Muscle of arm (tissue), 14 donors: ENCODE data around the gene PSMB8. TPM values are rescaled to one million over a fixed set of nuclear protein-coding genes. Genes with fewer than 3 reads are reported as not detected.
"Not testable (repeated sequence)": the region's sequence is repeated elsewhere in the genome, so short reads cannot be mapped to it uniquely, and the experiment has no call there.

Source experiments
- DNase-seq: peaks from one replicate; pipeline ENCODE4 v3.0.0-alpha.2; 2013
- long read RNA-seq, 11 donors: transcript quantifications; one replicate each; lab custom pipeline, GENCODE V29; 2026
- polyA plus RNA-seq, 12 donors: library from polyadenylated mRNA; unstranded; fragments of 120-200 nt; gene quantifications; one replicate each; pipeline ENCODE4 v1.2.1, GENCODE V29; 2013; ENCODE audit not compliant: insufficient read length in 12 of 12

Gene PSMB8
- polyA plus RNA-seq, result 10 to 100 TPM in 11 of 12 donors, not detected in 1; 11.2 to 17.3 (median 12.8) TPM
- long read RNA-seq, donor 1, transcript PSMB8-205 (2 exons, 835 nt), result minor isoform, 12 of 27 reads
- long read RNA-seq, donor 1, transcript PSMB8-202 (6 exons, 1,124 nt), result major isoform, 14 of 27 reads
- long read RNA-seq, donor 1, partial matches to known transcripts, result 0 of 27 reads
- long read RNA-seq, donor 1, other reads (novel, unspliced or antisense), result 0 of 27 reads
- long read RNA-seq, donor 2, transcript PSMB8-202 (6 exons, 1,124 nt), result major isoform, 13 of 20 reads
- long read RNA-seq, donor 2, partial matches to known transcripts, result 0 of 20 reads
- long read RNA-seq, donor 2, other reads (novel, unspliced or antisense), result 0 of 20 reads
- long read RNA-seq, donor 3, transcript PSMB8-202 (6 exons, 1,124 nt), result major isoform, 5 of 10 reads
- long read RNA-seq, donor 3, partial matches to known transcripts, result 0 of 10 reads
- long read RNA-seq, donor 3, other reads (novel, unspliced or antisense), result 0 of 10 reads
- long read RNA-seq, donor 4, partial matches to known transcripts, result 0 of 5 reads
- long read RNA-seq, donor 4, other reads (novel, unspliced or antisense), result 0 of 5 reads
- long read RNA-seq, donor 5, transcript PSMB8-202 (6 exons, 1,124 nt), result major isoform, 12 of 15 reads
- long read RNA-seq, donor 5, partial matches to known transcripts, result 0 of 15 reads
- long read RNA-seq, donor 5, other reads (novel, unspliced or antisense), result 0 of 15 reads
- long read RNA-seq, donor 6, partial matches to known transcripts, result 0 of 8 reads
- long read RNA-seq, donor 6, other reads (novel, unspliced or antisense), result 0 of 8 reads
- long read RNA-seq, donor 7, transcript PSMB8-202 (6 exons, 1,124 nt), result major isoform, 6 of 9 reads
- long read RNA-seq, donor 7, partial matches to known transcripts, result 0 of 9 reads
- long read RNA-seq, donor 7, other reads (novel, unspliced or antisense), result 0 of 9 reads
- long read RNA-seq, donor 8, transcript PSMB8-202 (6 exons, 1,124 nt), result major isoform, 13 of 15 reads
- long read RNA-seq, donor 8, partial matches to known transcripts, result 0 of 15 reads
- long read RNA-seq, donor 8, other reads (novel, unspliced or antisense), result 0 of 15 reads
- long read RNA-seq, donor 9, transcript PSMB8-202 (6 exons, 1,124 nt), result major isoform, 12 of 17 reads
- long read RNA-seq, donor 9, partial matches to known transcripts, result 0 of 17 reads
- long read RNA-seq, donor 9, other reads (novel, unspliced or antisense), result 0 of 17 reads
- long read RNA-seq, donor 10, transcript PSMB8-202 (6 exons, 1,124 nt), result major isoform, 9 of 11 reads
- long read RNA-seq, donor 10, partial matches to known transcripts, result 0 of 11 reads
- long read RNA-seq, donor 10, other reads (novel, unspliced or antisense), result 0 of 11 reads
- long read RNA-seq, donor 11, transcript PSMB8-202 (6 exons, 1,124 nt), result major isoform, 6 of 10 reads
- long read RNA-seq, donor 11, partial matches to known transcripts, result 0 of 10 reads
- long read RNA-seq, donor 11, other reads (novel, unspliced or antisense), result 0 of 10 reads

DNA sequence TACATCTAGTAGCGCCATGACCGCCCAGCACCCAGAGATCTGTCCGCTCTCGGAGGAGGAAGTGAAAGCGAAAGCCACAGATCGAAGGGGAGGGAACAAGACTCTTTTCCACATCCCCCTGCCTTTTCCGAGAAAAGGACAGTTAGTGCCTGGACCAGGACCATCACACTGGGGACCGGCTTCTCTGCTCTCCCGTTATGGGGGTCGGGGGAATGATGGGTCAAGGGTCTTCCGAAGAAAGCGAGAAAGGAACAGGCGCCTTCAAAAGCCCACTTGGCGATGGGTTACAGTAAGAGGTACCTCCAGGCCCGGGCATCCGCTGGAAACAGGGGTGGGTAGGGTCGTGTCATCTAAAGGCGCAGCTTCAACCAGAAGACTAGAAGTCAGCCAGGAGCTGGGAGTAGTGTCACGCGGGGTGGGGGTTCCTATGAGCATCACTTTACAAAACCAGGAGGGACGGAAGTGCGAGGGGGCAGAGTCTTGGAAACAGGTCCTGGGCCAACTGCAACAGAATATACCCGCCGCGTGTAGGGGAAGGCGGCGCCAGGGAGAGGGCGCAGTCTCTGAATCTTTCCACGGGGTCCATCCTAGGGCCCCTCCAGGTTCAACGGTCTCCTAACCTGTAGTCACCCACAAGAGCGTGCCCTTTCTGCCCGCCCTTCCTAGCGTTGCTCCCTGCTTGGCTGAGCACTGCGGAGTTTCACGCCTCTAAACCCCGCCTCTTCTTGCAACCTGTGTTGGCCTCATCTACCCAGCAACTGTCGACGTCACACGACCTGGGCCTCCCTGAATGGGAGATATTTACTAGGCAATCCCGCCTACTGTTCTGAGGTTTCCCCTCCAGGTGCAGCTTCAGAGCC is at the start of gene PSMB8:
Gene PSMB8 (minus strand): TSS at position 69 of the 860 bp plus-strand sequence. CDS start 51 bp downstream, at position 18.
- DNase-seq, result peak; percentile 95

DNA sequence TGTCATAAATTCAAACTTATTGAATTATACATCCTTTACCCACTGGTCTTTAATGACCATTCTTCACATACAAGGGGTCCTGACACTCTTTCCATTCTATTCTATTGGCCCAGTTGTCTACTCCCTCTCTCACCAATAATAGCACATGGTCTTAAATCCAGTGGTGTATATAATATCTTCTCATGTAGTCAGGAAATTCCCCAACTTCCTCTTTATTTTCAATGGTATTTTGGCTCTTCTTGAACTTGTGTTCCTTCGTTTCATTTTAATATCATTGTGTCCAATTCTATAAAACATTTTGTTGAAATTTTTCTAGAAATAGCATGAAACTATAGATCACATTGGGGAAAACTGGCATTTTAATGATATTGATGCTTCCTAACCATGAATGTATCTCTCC is 47.0 kb upstream of the PSMB8 start:
- no peak for DNase-seq

DNA sequence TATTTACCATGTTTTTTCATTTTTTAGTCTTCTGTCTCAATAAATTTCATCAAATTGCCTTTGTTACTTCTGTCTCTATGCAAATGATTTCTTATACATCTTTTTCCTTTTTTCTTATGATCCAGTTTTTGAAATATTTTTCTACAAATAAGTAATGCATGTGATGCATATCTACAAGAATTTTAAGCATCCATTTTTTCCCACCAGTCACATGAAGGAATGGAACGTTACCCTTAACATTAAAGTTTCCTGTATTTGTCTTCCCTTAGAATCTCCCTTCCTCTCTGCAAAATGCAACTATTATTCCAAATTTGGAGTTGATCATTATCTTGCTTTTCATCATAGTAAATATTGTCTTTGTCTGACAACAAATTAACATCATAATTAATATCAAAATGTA is 45.7 kb upstream of the PSMB8 start:
- DNase-seq, result no peak

DNA sequence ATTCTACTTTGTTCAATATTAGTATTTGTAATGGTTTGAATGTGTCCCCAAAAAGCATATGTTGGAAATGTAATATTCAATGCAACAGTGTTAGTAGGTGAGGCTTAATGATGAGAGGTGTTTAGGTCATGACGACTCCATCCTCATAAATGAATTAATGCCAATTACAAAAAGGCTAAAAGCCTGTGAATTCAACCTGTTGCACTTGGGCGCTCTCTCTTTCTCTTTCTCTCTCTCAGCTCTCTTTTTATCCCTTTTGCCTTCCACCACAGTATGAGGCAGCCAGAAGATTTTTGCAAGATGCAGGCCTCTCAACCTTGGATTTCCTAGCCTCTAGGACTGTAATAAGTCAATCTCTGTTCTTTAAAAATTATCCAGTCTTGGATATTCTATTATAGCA is 44.7 kb upstream of the PSMB8 start:
- DNase-seq, result no peak

DNA sequence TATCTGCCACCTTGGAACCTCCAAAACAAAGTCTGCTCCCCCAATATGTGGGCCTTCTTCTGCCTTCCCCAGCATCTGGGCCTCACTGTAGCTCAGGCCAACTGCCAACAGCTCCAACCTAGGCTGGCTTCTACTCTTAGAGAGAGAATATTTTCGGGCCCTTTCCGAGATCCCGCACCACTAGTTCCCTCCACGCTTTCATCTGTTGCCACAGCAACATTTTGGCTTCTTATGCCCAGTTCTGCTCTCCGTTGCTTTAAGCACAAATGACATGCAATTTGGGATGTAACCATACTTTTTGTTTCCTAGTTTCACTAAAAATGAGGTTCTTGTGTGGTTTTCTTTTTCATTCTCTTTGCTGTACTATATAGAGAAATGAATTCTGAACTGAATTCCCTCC is 43.8 kb upstream of the PSMB8 start:
- DNase-seq, result no peak

DNA sequence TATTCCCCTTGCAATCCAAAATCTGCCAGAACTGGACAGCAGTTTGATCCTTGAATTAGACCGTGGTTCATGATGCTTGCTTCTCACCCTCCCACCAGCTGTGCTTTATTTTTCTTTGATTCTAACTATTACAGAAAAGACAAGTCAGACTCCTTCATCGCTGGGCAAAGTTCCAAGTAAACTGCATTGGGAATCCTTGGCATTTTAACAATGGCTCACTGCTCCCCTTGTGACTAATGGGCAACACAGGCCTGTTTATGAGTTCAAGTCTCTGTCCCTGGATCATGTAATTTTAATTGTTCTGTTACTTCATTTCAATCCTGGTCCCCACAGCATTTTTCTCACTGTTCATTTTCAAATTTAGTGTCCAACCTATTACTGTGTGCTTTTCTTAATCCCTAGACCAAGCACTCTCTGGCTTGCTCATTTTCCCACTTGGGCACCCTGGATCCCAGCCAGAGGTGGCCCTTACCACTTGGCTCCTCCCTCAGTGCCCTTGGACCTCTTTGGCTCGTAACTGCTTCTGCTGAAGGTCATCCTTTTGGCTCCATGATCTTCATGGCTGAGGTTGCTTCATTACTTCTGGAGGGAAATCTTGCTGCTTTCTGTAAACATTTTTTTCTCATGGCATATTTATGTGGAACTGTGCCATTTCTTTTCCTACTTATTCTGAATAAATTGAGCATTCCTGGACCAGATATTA is 43.0 kb upstream of the PSMB8 start:
- DNase-seq, result no peak

DNA sequence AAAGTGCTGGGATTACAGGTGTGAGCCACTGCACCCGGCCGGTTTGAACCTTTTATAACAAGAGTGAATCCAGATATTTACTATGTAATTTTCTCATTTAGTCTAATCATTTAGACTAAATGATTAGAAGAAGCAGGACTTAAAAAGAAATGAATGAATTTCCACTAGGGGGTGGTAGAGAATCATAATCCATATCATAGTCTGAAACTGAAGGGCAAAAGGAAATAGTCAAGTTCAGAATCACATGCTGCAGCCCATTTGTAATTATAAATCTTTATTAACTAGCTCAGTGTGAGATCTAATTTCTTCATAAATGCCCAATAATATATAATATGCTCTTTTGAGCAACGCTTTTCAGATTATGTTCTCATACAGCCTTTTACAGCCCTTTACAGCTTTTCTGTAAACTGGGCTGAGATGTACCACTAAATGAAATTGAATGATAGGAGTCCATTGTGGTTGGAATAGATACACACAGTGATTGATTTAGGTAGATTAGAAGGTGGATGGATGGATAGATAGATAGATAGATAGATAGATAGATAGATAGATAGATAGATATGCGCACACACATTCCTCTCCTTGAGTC is 41.9 kb upstream of the PSMB8 start:
- peak; percentile 68 for DNase-seq

DNA sequence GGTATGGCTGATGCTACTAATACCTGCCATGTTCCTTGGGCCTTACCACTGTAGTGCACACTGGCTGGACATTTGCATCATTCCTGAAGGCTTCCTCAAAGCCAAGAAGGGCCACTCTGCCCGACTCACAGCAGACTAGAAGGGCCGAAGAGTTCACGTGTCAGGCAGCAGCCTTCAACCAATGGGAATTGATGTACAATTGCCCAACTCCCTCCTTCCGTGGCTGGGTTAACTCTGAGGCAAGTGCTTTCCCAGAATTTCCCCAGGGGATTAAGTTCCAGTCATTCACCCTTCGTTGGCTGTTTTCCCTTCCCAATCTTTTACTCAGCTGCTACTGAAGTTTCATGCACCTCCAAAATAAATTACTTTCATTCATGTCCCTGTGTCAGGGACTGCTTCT is 39.9 kb upstream of the PSMB8 start:
- no peak for DNase-seq

DNA sequence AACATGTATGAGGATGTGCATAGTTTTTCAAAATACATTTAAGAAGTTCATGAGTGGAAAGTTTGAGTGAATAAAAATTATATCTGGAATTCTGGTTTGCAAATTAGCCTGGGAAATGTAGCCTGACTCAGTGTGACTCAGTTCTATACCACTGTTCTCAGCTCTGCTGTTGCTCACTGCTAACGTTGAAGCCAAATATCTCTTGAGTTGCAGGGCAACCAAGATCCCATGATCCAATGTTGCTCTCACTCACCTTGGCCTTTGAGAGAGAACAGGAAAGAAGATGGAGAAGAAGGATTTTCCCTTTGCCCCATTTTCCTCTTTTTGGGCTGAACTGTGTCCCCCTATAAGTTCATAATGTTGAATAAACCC is 39.0 kb upstream of the PSMB8 start:
- no peak for DNase-seq

DNA sequence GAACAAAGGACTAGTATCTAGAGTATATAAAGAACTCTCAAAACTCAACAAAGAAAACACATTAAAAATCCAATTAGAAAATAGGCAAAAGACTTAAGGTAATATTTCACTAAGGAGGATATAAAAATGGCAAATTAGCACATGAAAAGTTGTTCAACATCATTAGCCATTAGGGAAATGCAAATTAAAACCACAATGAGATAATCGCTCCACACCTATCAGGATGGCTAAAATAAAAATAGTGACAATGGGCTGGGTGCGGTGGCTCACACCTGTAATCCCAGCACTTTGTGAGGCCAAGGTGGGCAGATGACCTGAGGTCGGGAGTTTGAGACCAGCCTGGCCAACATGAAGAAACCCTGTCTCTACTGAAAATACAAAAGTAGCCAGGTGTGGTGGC is 37.1 kb upstream of the PSMB8 start:
- DNase-seq, result not testable (repeated sequence)

DNA sequence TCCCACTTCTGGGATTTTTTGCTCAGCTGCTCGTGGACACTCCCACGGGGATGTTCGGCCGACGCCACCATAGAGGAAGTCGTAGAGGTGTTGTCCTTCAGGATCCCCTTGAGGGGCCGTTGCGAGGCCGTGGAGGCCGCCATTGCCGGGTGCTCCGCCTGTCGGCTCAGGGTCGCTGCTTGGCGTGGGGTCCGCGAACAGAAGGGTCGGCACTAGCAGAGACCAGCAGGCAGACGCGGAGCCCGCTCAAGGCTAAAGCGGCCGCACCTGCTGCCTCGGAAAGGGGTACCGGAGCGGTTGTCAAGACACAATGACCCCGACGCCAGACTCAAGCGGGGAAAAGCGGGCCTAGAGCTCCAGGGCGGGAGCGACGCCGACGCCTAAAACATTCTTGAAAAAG is 35.8 kb upstream of the PSMB8 start:
- no peak for DNase-seq

DNA sequence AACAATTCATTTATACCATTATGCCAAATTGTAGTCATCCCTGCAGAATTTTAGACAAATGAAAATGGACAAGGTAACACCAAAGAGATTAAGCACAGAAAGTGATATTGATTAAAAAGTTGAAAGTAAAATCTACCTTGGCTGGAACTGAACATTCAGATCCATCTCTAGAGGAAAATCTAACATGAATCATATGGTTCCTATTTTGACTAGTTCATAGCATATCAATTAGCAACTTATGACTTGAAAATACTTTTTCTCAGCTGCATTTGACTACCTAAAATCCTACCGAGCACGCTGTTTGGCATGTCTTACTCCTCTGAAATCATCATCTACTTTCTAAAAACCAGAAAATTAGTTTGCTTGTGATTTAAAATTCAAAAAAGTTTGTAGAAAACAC is 32.8 kb upstream of the PSMB8 start:
- no peak for DNase-seq

DNA sequence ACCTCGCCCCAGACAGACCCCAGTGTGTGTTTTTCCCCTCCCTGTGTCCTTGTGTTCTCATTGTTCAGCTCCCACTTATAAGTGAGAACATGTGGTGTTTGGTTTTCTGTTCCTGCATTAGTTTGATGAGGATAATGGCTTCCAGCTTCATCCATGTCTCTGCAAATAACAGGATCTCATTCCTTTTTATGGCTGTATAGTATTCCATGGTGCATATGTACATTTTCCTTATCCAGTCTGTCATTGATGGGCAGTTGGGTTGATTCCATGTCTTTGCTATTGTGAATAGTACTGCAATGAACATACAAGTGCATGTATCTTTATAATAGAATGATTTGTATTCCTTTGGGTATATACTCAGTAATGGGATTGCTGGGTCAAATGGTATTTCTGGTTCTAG is 30.1 kb upstream of the PSMB8 start:
- DNase-seq, result not testable (repeated sequence)

DNA sequence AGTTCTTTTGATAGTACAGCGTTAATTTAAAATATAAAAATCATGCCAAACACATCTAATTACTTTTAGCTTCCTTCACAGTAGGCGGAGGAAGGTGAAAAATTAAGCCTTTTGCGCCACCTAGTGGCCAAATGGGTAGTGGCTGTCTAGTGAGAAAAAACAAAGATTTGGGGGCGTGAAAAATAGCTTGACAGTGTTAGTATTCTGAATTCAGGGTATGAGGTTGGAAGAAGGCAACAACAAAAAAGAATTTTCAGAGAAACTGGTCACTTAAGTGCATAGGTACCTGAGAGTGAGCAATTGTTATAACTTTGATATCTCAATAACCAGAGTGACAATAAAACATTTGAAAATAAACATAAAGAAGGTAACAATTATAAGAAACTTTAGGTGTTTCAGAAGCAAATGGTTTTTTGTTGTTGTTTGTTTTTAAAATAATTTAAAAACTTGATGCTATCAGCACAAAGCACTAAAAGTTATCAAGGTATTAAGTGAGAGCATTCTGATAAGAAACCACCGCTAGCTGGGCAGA is 24.5 kb upstream of the PSMB8 start:
- DNase-seq, result peak; percentile 89

DNA sequence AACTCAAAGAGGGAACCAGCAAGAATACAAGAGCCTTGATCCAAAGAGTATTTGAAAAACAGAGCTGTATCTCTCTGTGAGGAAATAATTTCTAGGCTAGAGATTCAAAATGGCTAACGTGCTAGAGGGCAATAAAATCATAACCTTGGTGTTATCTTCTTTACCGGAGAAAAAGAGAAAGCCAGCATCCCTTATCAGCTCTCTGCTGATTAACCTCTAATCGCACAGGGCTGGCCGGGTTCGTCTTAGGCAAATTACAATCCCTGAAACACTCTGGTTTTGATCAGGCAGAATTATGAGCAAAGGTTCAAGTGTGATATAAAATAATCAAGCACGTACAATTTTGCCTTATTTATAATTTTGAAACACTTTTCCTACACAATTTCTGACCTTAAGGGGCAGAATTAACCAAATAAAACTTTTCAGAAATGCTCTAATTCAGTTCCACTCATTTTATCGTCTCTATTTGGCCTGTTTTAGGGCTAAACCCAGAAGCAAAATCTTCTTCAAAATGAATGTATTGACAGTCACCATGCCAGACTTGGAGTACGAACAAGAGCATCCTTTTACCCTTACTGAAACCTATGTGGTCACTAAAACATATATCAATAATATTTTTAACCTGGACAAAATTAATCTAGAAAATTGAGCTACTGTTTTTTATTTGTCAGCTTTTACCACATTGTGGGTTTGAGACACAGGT is 23.9 kb upstream of the PSMB8 start:
- DNase-seq, result no peak

DNA sequence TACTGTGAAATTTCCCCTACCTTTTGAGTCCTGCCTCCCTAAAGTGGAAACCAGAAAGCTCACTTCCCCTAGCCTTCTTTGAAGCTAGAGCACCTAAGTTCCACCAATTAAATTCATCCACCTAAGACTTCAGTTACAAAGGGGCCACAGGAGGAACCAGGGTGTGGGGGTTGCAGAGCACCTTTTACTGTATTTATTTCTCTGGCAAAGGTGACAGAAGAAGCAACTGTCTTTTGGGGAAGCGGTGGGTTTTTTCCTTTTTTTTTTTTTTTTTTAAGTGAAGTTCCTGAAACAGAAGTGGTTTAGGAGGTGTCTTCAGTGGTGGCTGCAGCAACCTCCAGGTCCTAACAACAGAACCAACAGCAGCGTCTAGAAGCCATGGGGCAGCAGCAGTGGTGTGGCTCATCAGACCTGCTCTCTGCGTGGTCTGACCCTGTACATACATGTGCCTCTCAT is 23.2 kb upstream of the PSMB8 start:
- DNase-seq, result no peak

DNA sequence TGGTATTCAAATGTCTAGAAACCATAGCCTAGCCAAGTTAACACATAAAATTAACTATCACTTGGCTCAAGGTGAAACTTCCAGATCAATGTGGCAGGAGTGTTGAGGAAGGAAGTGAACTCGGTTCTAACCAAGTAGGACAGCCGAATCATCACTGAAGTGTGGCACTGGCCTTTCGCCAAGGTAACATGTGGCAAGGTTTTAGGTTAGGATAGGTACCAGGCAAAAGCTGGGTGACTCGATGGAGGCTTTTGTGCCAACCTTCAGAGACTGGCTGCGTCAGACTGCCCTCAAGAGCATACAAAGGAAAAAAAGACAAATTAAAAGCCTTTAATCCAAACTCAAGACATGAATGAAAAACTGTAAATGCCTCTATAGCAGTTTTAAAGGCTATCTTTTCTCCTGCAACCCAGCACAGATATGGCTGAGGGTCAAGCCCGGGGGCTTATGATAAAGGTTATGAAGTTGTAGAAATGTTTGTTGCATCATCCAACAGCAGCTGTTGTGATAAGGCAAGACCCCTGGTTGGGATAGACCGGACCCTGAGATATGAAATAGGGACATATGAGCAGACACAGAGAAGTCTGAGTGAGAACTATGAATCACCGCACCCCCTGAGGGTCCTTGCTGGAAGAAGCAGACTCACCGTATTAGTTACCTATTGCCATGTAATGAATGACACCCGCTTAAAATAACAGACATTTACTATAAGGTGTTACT is 22.0 kb upstream of the PSMB8 start:
- no peak for DNase-seq

DNA sequence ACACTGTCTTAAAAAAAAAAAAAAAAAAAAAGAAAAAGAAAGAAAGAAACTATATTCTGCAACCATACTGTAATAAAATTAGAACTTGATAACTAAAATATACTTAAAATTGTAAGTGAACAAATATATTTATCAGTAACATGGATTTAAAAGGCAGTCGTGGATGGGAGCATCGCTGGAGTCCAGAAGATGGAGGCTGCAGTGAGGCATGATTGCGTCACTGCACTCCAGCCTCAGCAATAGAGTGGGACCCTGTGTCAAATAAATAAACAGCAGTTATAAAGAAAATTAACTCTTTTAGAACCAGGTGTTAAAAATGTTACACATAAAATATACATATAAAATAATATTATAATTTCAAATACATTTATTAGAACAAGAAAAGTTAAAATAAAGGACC is 18.9 kb upstream of the PSMB8 start:
- no peak for DNase-seq
